Keratinocyte (primary cell): Measurements from ENCODE around the gene CABLES2. TPM values are rescaled to one million over a fixed set of nuclear protein-coding genes. Genes with fewer than 3 reads are reported as not detected.

Experiments used
- DNase-seq: peaks from one replicate; pipeline ENCODE4 v3.0.0-alpha.2; 2011; ENCODE audit warnings: low read depth, missing footprints, low spot score
- FAIRE-seq: peaks from 2 replicates; lab custom pipeline; 2011; peaks lifted over from hg19 to GRCh38; lab: Jason Lieb, UNC
- H2AFZ ChIP-seq: 2 replicates; pipeline ENCODE4 v1.6.0; 2012; ENCODE audit warnings: low read length, control low read depth, inconsistent platforms; ENCODE audit not compliant: control insufficient read depth
- H3K27ac ChIP-seq: 2 replicates; pipeline ENCODE4 v1.5.1; 2011; ENCODE audit warnings: low read length; ENCODE audit not compliant: control insufficient read depth, insufficient read depth
- H3K27me3 ChIP-seq: 3 replicates; pipeline ENCODE4 v1.6.0; 2011; ENCODE audit warnings: low read length; ENCODE audit not compliant: control insufficient read depth, insufficient read depth; ENCODE audit errors: extremely low read depth
- H3K36me3 ChIP-seq, 2 experiments: 2 replicates in 1 of 2; 3 replicates in 1 of 2; pipeline ENCODE4 v1.5.1; 2011; ENCODE audit warnings: low read length in 2 of 2, mild to moderate bottlenecking in 1 of 2; ENCODE audit not compliant: control insufficient read depth in 2 of 2, insufficient read depth in 2 of 2; ENCODE audit errors: extremely low read depth in 1 of 2
- H3K4me1 ChIP-seq: 3 replicates; pipeline ENCODE4 v1.5.1; 2011; ENCODE audit warnings: low read length; ENCODE audit not compliant: control insufficient read depth, insufficient read depth; ENCODE audit errors: extremely low read depth
- H3K4me2 ChIP-seq: 3 replicates; pipeline ENCODE4 v1.6.0; 2011; ENCODE audit warnings: low read depth, low read length; ENCODE audit not compliant: control insufficient read depth, insufficient read depth; ENCODE audit errors: extremely low read depth
- H3K4me3 ChIP-seq, 3 experiments: fragments of 200-600 bp in 1 of 3; sonication (generic) in 1 of 3; 2 replicates in 2 of 3; 3 replicates in 1 of 3; pipeline ENCODE4 v1.5.1; 2011 to 2016; ENCODE audit warnings: low read length in 3 of 3, mild to moderate bottlenecking in 3 of 3, control low read depth in 2 of 3, inconsistent platforms in 1 of 3, low read depth in 1 of 3, mixed read lengths in 1 of 3, mixed run types in 1 of 3, moderate library complexity in 1 of 3; ENCODE audit not compliant: control insufficient read depth in 2 of 3, insufficient read depth in 2 of 3; ENCODE audit errors: extremely low read depth in 1 of 3
- H3K79me2 ChIP-seq: 2 replicates; pipeline ENCODE4 v1.6.0; 2012; ENCODE audit warnings: low read length; ENCODE audit not compliant: control insufficient read depth, insufficient read depth
- H3K9ac ChIP-seq: 3 replicates; pipeline ENCODE4 v1.6.0; 2011; ENCODE audit warnings: low read length; ENCODE audit not compliant: control insufficient read depth, insufficient read depth; ENCODE audit errors: extremely low read depth
- H3K9me1 ChIP-seq: 3 replicates; pipeline ENCODE4 v1.6.0; 2011; ENCODE audit warnings: low read length; ENCODE audit not compliant: control insufficient read depth, insufficient read depth; ENCODE audit errors: extremely low read depth
- H3K9me3 ChIP-seq: 2 replicates; pipeline ENCODE4 v1.5.1; 2012; ENCODE audit warnings: low read depth, low read length; ENCODE audit not compliant: control insufficient read depth
- H4K20me1 ChIP-seq: 3 replicates; pipeline ENCODE4 v1.6.0; 2011; ENCODE audit warnings: low read length; ENCODE audit not compliant: control insufficient read depth, insufficient read depth; ENCODE audit errors: extremely low read depth
- CTCF ChIP-seq, 3 experiments: IDR thresholded peaks in 1 of 3; conservative IDR thresholded peaks in 1 of 3; optimal IDR thresholded peaks in 1 of 3; 2 replicates in 2 of 3; 3 replicates in 1 of 3; pipeline versions ENCODE3 to v1.5.1; 2011; ENCODE audit warnings: low read length in 3 of 3, mild to moderate bottlenecking in 3 of 3, moderate library complexity in 2 of 3, control low read depth in 1 of 3, inconsistent platforms in 1 of 3; ENCODE audit not compliant: insufficient read depth in 2 of 3; ENCODE audit errors: extremely low read depth in 1 of 3
- EZH2 ChIP-seq: IDR thresholded peaks from one replicate; pipeline ENCODE4 v1.6.1; 2012; ENCODE audit warnings: inconsistent platforms, mild to moderate bottlenecking, low read length, moderate library complexity
- dilution Hi-C: fragments of 300-500 bp; cut with MboI; formaldehyde crosslinking; loops from one replicate; pipeline ENCODE4 v1.7.0; 2020; ENCODE audit warnings: low sequenced_read_pairs; ENCODE audit not compliant: extremely low pct_ligation_motif_present
- polyA plus RNA-seq, 5 experiments: library from polyadenylated mRNA; depleted of rRNA in 3 of 5; stranded (reverse) in 3 of 5; stranded (forward) in 1 of 5; unstranded in 1 of 5; fragments of >200 nt; gene quantifications; 1 replicate in 1 of 5; 2 replicates in 3 of 5; 3 replicates in 1 of 5; pipeline versions ENCODE4 v1.2.1 to v1.2.3, GENCODE V29; 2011 to 2012; ENCODE audit warnings: missing spikeins in 2 of 5, low read depth in 1 of 5, low replicate concordance in 1 of 5

CABLES2 gene
- polyA plus RNA-seq, 1 donor (not counting 4 experiments of a cell fraction or from before 2014, with no cell fraction given): 2.2 TPM

- Histone ChIP-seq H3K27ac (no peak overlapping the region), H3K9ac (no peak overlapping the region)
- FAIRE-seq: no peak
Measured at GRCh38 chr20:62411479-62412193, 4.6 kb upstream of the CABLES2 start.

GRCh38 chr20:62410746-62411478 lies 3.8 kb upstream of the CABLES2 start:
- Histone ChIP-seq H3K27me3 (no peaks in the 10 kb centered on the region), H3K79me2 (peaks cover 7% of the 10 kb centered on the region), H3K4me1 (peaks cover 12% of the 10 kb centered on the region), H3K9me1 (no peaks in the 10 kb centered on the region), H3K9me3 (no peaks in the 10 kb centered on the region), H3K4me3 (no peak overlapping the region), H3K36me3 (no peaks in the 10 kb centered on the region), H3K9ac (no peak overlapping the region), H3K27ac (no peak overlapping the region), H3K4me2 (no peak overlapping the region), H4K20me1 (no peaks in the 10 kb centered on the region), H2AFZ (no peak overlapping the region)
- dilution Hi-C loops: no loop called here
- no peak for FAIRE-seq
- DNase-seq: no peak
- TF ChIP-seq CTCF (optimal IDR thresholded peaks at IDR 0.05 in 1 of 3, IDR thresholded peaks at IDR 0.05 in 1 of 3, conservative IDR thresholded peaks at IDR 0.05 in 1 of 3; ENCODE audit: extremely low read depth in 1 of 3, insufficient read depth in 2 of 3, low read length in 3 of 3): no peak
- no peak for TF ChIP-seq EZH2

More at GRCh38 chr20:62411479-62412193, 4.6 kb upstream of the CABLES2 start:
- H3K9me3 ChIP-seq: no peaks in the 10 kb centered on the region
- H3K27me3 ChIP-seq: no peaks in the 10 kb centered on the region
- H4K20me1 ChIP-seq: no peaks in the 10 kb centered on the region
- no peaks in the 10 kb centered on the region for H3K36me3 ChIP-seq
- H3K4me2 ChIP-seq: no peak overlapping the region
- peaks cover 7% of the 10 kb centered on the region for H3K4me1 ChIP-seq
- dilution Hi-C loops: no loop called here
- H3K79me2 ChIP-seq: peaks cover 1% of the 10 kb centered on the region
- no peak overlapping the region for H2AFZ ChIP-seq
- no peak for TF ChIP-seq CTCF (optimal IDR thresholded peaks at IDR 0.05 in 1 of 3, IDR thresholded peaks at IDR 0.05 in 1 of 3, conservative IDR thresholded peaks at IDR 0.05 in 1 of 3; ENCODE audit: extremely low read depth in 1 of 3, insufficient read depth in 2 of 3, low read length in 3 of 3)
- TF ChIP-seq EZH2: no peak
- DNase-seq: no peak
- no peaks in the 10 kb centered on the region for H3K9me1 ChIP-seq
- H3K4me3 ChIP-seq: no peak overlapping the region
